Panc1 (cell line): ENCODE measurements around the gene TMEM87A. TPM values are rescaled to one million over a fixed set of nuclear protein-coding genes. Genes with fewer than 3 reads are reported as not detected.
A peak's percentile ranks its signal among the peaks of the same experiment; 100 is the strongest.

ENCODE experiments used
- ATAC-seq: fragments of 200-7000 bp; cut with Tn5 transposase; 2 replicates; pipeline ENCODE4 v1.9.1; 2020; ENCODE audit warnings: mild to moderate bottlenecking, moderate library complexity
- BruUV-seq: library from RNA; stranded (reverse); fragments of 400-500 nt; replicated peaks from 2 replicates; lab custom pipeline; 2021; lab: Mats Ljungman, UMichigan
- CTCF ChIA-PET: fragments of 300-600 bp; sonication (Branson Sonifier 250); formaldehyde crosslinking; loops from one replicate; lab custom pipeline; 2022; ENCODE audit warnings: antibody characterized with exemption; lab: Charles Lee
- POLR2A ChIA-PET: fragments of 300-600 bp; sonication (Branson Sonifier 250); formaldehyde crosslinking; loops from one replicate; lab custom pipeline; 2022; ENCODE audit warnings: antibody characterized with exemption; lab: Charles Lee
- DNase-seq: peaks from one replicate; pipeline ENCODE4 v3.0.0-alpha.2; 2010; ENCODE audit warnings: low read depth, low spot score
- H3K27ac ChIP-seq: 2 replicates; pipeline ENCODE4 v1.5.1; 2011; ENCODE audit warnings: mild to moderate bottlenecking, low read length, inconsistent platforms
- H3K27me3 ChIP-seq: fragments of 200-500 bp; sonication (Bioruptor generic); 2 replicates; pipeline ENCODE4 v1.6.0; 2014; ENCODE audit warnings: low read length, inconsistent platforms; ENCODE audit not compliant: control insufficient read depth, insufficient read depth
- H3K36me3 ChIP-seq: fragments of 200-500 bp; sonication (Bioruptor generic); 2 replicates; pipeline ENCODE4 v1.5.1; 2014; ENCODE audit warnings: inconsistent platforms, mild to moderate bottlenecking, low read length, moderate library complexity; ENCODE audit not compliant: control insufficient read depth, insufficient read depth
- H3K4me1 ChIP-seq: 2 replicates; pipeline ENCODE4 v1.5.1; 2011; ENCODE audit warnings: inconsistent platforms, mild to moderate bottlenecking, low read length, moderate library complexity; ENCODE audit not compliant: control insufficient read depth, insufficient read depth
- H3K4me3 ChIP-seq, 2 experiments: 2 replicates each; pipeline ENCODE4 v1.5.1; 2011 to 2012; ENCODE audit warnings: low read depth in 2 of 2, low read length in 2 of 2, mild to moderate bottlenecking in 2 of 2, inconsistent platforms in 1 of 2, moderate library complexity in 1 of 2
- H3K9me3 ChIP-seq: fragments of 200-500 bp; sonication (Bioruptor generic); 2 replicates; pipeline ENCODE4 v1.5.1; 2014; ENCODE audit warnings: low read depth, mild to moderate bottlenecking, inconsistent platforms, low read length, moderate library complexity; ENCODE audit not compliant: control insufficient read depth, insufficient read depth
- POLR2AphosphoS5 ChIP-seq: IDR thresholded peaks from 2 replicates; pipeline ENCODE4 v1.6.1; 2012; ENCODE audit warnings: mild to moderate bottlenecking, low read depth, low read length, moderate library complexity
- SIN3A ChIP-seq: IDR thresholded peaks from 2 replicates; pipeline ENCODE4 v1.6.1; 2012; ENCODE audit warnings: low read depth, mild to moderate bottlenecking, low read length, moderate library complexity, borderline replicate concordance; ENCODE audit not compliant: insufficient read depth
- TCF7L2 ChIP-seq: IDR thresholded peaks from 2 replicates; pipeline ENCODE4 v1.6.1; 2011; ENCODE audit warnings: mild to moderate bottlenecking, low read depth, low read length, inconsistent platforms
- in situ Hi-C: cut with HindIII; loops from 2 replicates; pipeline ENCODE4 v1.10.0; 2016; ENCODE audit warnings: low sequenced_read_pairs, low pct_unique_long_range_greater_than_20kb
- intact Hi-C: fragments of 100-400 bp; cut with micrococcal nuclease; formaldehyde crosslinking; loops from one replicate; pipeline ENCODE4 v1.10.0; 2022; ENCODE audit not compliant: unreplicated experiment
- total RNA-seq: library from RNA; stranded (reverse); gene quantifications from one replicate; pipeline ENCODE4 v1.2.1, GENCODE V29; 2021; ENCODE audit not compliant: unreplicated experiment
- TF ChIP-seq, protein P1 (sequence below): fragments of 450-650 bp; IDR thresholded peaks from 2 replicates; pipeline ENCODE4 v1.5.1; 2017; ENCODE audit warnings: mild to moderate bottlenecking
- TF ChIP-seq, protein P2 (sequence below), 2 experiments: IDR thresholded peaks; 2 replicates each; pipeline ENCODE4 v1.6.1; 2011 to 2012; ENCODE audit warnings: low read depth in 2 of 2, control low read depth in 1 of 2, low read length in 1 of 2, mild to moderate bottlenecking in 1 of 2, moderate library complexity in 1 of 2; ENCODE audit not compliant: insufficient read depth in 1 of 2

TMEM87A gene
- total RNA-seq, 1 experiment from 2014 or later, result 49.6 TPM

- TF ChIP-seq SIN3A (no peak), TCF7L2 (no peak), POLR2AphosphoS5 (no peak)
- TF ChIP-seq, protein P1, sequence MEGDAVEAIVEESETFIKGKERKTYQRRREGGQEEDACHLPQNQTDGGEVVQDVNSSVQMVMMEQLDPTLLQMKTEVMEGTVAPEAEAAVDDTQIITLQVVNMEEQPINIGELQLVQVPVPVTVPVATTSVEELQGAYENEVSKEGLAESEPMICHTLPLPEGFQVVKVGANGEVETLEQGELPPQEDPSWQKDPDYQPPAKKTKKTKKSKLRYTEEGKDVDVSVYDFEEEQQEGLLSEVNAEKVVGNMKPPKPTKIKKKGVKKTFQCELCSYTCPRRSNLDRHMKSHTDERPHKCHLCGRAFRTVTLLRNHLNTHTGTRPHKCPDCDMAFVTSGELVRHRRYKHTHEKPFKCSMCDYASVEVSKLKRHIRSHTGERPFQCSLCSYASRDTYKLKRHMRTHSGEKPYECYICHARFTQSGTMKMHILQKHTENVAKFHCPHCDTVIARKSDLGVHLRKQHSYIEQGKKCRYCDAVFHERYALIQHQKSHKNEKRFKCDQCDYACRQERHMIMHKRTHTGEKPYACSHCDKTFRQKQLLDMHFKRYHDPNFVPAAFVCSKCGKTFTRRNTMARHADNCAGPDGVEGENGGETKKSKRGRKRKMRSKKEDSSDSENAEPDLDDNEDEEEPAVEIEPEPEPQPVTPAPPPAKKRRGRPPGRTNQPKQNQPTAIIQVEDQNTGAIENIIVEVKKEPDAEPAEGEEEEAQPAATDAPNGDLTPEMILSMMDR, result no peak
- TF ChIP-seq, protein P2, sequence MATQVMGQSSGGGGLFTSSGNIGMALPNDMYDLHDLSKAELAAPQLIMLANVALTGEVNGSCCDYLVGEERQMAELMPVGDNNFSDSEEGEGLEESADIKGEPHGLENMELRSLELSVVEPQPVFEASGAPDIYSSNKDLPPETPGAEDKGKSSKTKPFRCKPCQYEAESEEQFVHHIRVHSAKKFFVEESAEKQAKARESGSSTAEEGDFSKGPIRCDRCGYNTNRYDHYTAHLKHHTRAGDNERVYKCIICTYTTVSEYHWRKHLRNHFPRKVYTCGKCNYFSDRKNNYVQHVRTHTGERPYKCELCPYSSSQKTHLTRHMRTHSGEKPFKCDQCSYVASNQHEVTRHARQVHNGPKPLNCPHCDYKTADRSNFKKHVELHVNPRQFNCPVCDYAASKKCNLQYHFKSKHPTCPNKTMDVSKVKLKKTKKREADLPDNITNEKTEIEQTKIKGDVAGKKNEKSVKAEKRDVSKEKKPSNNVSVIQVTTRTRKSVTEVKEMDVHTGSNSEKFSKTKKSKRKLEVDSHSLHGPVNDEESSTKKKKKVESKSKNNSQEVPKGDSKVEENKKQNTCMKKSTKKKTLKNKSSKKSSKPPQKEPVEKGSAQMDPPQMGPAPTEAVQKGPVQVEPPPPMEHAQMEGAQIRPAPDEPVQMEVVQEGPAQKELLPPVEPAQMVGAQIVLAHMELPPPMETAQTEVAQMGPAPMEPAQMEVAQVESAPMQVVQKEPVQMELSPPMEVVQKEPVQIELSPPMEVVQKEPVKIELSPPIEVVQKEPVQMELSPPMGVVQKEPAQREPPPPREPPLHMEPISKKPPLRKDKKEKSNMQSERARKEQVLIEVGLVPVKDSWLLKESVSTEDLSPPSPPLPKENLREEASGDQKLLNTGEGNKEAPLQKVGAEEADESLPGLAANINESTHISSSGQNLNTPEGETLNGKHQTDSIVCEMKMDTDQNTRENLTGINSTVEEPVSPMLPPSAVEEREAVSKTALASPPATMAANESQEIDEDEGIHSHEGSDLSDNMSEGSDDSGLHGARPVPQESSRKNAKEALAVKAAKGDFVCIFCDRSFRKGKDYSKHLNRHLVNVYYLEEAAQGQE (IDR thresholded peaks at IDR 0.05; ENCODE audit: insufficient read depth in 1 of 2, low read depth in 2 of 2, low read length in 1 of 2), result no peak
- no TSS peak for BruUV-seq
- no peaks in the 10 kb centered on the region for H3K4me1 ChIP-seq
- 0 out of 2 replicates have a peak, but pooled peaks cover 3% of the 10 kb centered on the region for H3K36me3 ChIP-seq
- intact Hi-C loops (no loop called here), in situ Hi-C loops (no loop called here)
- ChIA-PET CTCF (no interaction called here), POLR2A (interaction anchor here (0.6 kb wide), 3 partner anchors 9 to 646 kb away, joined by 3 to 10 read pairs (median 4); partner anchors contain the start of gene VPS39)
- H3K27ac ChIP-seq, result no peak overlapping the region
- H3K9me3 ChIP-seq, result no peaks in the 10 kb centered on the region
- DNase-seq (no peak), ATAC-seq (no peak)
- H3K27me3 ChIP-seq, result no peaks in the 10 kb centered on the region
- H3K4me3 ChIP-seq, result no peak overlapping the region
These were observed 74.7 kb downstream of the TMEM87A start for GRCh38 chr15:42198516-42198915.

DNA sequence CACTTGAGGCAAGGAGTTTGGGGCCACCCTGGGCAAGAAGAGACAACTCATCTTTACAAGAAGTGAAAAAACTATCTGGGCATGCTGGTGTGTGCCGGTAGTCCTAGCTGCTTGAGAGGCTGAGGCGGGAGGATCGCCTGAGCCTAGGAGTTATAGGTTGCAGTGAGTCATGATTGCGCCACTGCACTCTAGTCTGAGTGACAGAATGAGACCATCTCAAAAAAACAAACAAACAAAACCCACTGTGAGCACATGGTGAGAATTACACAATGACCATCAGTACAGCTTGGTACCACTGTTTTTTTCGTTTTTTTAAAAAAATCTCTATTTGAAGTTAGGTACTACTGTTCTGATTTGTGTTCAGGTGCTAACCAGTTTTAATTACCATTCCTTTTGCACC is 78.7 kb downstream of the TMEM87A start:
- Histone ChIP-seq H3K27ac (no peak overlapping the region), H3K4me1 (no peaks in the 10 kb centered on the region), H3K36me3 (peaks cover 3% of the 10 kb centered on the region; the same call in 1 of the 2 replicates), H3K9me3 (no peaks in the 10 kb centered on the region), H3K4me3 (no peak overlapping the region), H3K27me3 (no peaks in the 10 kb centered on the region)
- intact Hi-C loops, result no loop called here
- in situ Hi-C loops, result no loop called here
- DNase-seq (peak; percentile 56), ATAC-seq (peak; percentile 77; the same call in 1 of the 2 replicates)
- POLR2A ChIA-PET, result no interaction called here
- CTCF ChIA-PET, result no interaction called here
- no TSS peak for BruUV-seq
- TF ChIP-seq, protein P1, result no peak
- TF ChIP-seq SIN3A, result no peak
- TF ChIP-seq, protein P2 (IDR thresholded peaks at IDR 0.05; ENCODE audit: insufficient read depth in 1 of 2, low read depth in 2 of 2, low read length in 1 of 2), result no peak
- TF ChIP-seq TCF7L2, result no peak
- no peak for TF ChIP-seq POLR2AphosphoS5
